H9 (cell line): ENCODE data around the gene MGLL. TPM values are rescaled to one million over a fixed set of nuclear protein-coding genes. Genes with fewer than 3 reads are reported as not detected.

Source experiments
- DNase-seq: peaks from one replicate; pipeline ENCODE4 v3.0.0-alpha.2; 2017
- H2AFZ ChIP-seq: one replicate; pipeline ENCODE4 v1.6.1; 2013; ENCODE audit warnings: mild to moderate bottlenecking, low read length, control low read depth, moderate library complexity
- H2AK5ac ChIP-seq: 2 replicates; pipeline ENCODE4 v1.6.1; 2013; ENCODE audit warnings: low read length, control low read depth, mixed read lengths; ENCODE audit not compliant: insufficient read length
- H2BK120ac ChIP-seq: one replicate; pipeline ENCODE4 v1.6.1; 2013; ENCODE audit warnings: low read depth, mild to moderate bottlenecking, low read length, control low read depth, inconsistent platforms; ENCODE audit not compliant: poor library complexity, severe bottlenecking
- H2BK12ac ChIP-seq: 2 replicates; pipeline ENCODE4 v1.6.1; 2013; ENCODE audit warnings: low read length, control low read depth, mixed read lengths, low read depth; ENCODE audit not compliant: insufficient read length
- H2BK15ac ChIP-seq: 2 replicates; pipeline ENCODE4 v1.6.1; 2013; ENCODE audit warnings: low read depth, low read length, control low read depth
- H2BK20ac ChIP-seq: one replicate; pipeline ENCODE4 v1.6.1; 2013; ENCODE audit warnings: low read depth, mild to moderate bottlenecking, low read length, control low read depth, inconsistent platforms; ENCODE audit not compliant: poor library complexity, severe bottlenecking
- H2BK5ac ChIP-seq: 2 replicates; pipeline ENCODE4 v1.6.1; 2013; ENCODE audit warnings: low read length, control low read depth, mixed read lengths; ENCODE audit not compliant: insufficient read length
- H3K14ac ChIP-seq: 2 replicates; pipeline ENCODE4 v1.6.1; 2013; ENCODE audit warnings: low read length, control low read depth; ENCODE audit not compliant: insufficient read depth
- H3K18ac ChIP-seq: 2 replicates; pipeline ENCODE4 v1.6.1; 2013; ENCODE audit warnings: low read depth, mild to moderate bottlenecking, mixed read lengths, low read length, control low read depth; ENCODE audit not compliant: insufficient read length
- H3K23ac ChIP-seq: 2 replicates; pipeline ENCODE4 v1.6.1; 2013; ENCODE audit warnings: low read length, control low read depth, mixed read lengths, low read depth; ENCODE audit not compliant: insufficient read length
- H3K23me2 ChIP-seq: 2 replicates; pipeline ENCODE4 v1.6.1; 2013; ENCODE audit warnings: low read depth, mild to moderate bottlenecking, mixed read lengths, low read length, control low read depth; ENCODE audit not compliant: insufficient read length, poor library complexity, severe bottlenecking
- H3K27ac ChIP-seq: 2 replicates; pipeline ENCODE4 v1.5.1; 2013; ENCODE audit warnings: low read length, control low read depth, mixed read lengths, low read depth; ENCODE audit not compliant: insufficient read length
- H3K27me3 ChIP-seq: 2 replicates; pipeline ENCODE4 v1.6.1; 2013; ENCODE audit warnings: low read length, control low read depth, inconsistent platforms; ENCODE audit not compliant: insufficient read depth
- H3K4ac ChIP-seq: 2 replicates; pipeline ENCODE4 v1.6.1; 2013; ENCODE audit warnings: low read depth, mild to moderate bottlenecking, control low read depth, inconsistent platforms, low read length, moderate library complexity
- H3K4me1 ChIP-seq: 2 replicates; pipeline ENCODE4 v1.6.1; 2013; ENCODE audit warnings: low read length, control low read depth, inconsistent platforms; ENCODE audit not compliant: insufficient read depth
- H3K4me2 ChIP-seq: 2 replicates; pipeline ENCODE4 v1.6.1; 2013; ENCODE audit warnings: low read length, control low read depth, mixed read lengths; ENCODE audit not compliant: insufficient read length, insufficient read depth
- H3K56ac ChIP-seq: 2 replicates; pipeline ENCODE4 v1.6.1; 2013; ENCODE audit warnings: low read depth, mild to moderate bottlenecking, mixed read lengths, low read length, control low read depth; ENCODE audit not compliant: insufficient read length
- H3K79me1 ChIP-seq: 2 replicates; pipeline ENCODE4 v1.6.1; 2013; ENCODE audit warnings: low read depth, mild to moderate bottlenecking, moderate library complexity, low read length, control low read depth, inconsistent platforms; ENCODE audit not compliant: insufficient read depth, poor library complexity, severe bottlenecking
- H3K79me2 ChIP-seq: 2 replicates; pipeline ENCODE4 v1.6.1; 2013; ENCODE audit warnings: low read length, control low read depth, inconsistent platforms; ENCODE audit not compliant: insufficient read depth
- H3K9ac ChIP-seq: 2 replicates; pipeline ENCODE4 v1.6.1; 2013; ENCODE audit warnings: low read length, control low read depth, mixed read lengths; ENCODE audit not compliant: insufficient read length; ENCODE audit errors: extremely low read depth
- H3K9me3 ChIP-seq: one replicate; pipeline ENCODE4 v1.6.1; 2013; ENCODE audit warnings: low read depth, low read length, inconsistent platforms; ENCODE audit not compliant: control insufficient read depth
- H3T11ph ChIP-seq: one replicate; pipeline ENCODE4 v1.6.1; 2013; ENCODE audit warnings: mild to moderate bottlenecking, low read length, control low read depth, inconsistent platforms
- H4K20me1 ChIP-seq: one replicate; pipeline ENCODE4 v1.6.1; 2013; ENCODE audit not compliant: control insufficient read depth, insufficient read length, insufficient read depth
- H4K5ac ChIP-seq: 2 replicates; pipeline ENCODE4 v1.6.1; 2013; ENCODE audit warnings: low read depth, mild to moderate bottlenecking, mixed read lengths, low read length, control low read depth; ENCODE audit not compliant: insufficient read length
- H4K8ac ChIP-seq: replicated peaks from 2 replicates; pipeline ENCODE4 v1.6.1; 2013; ENCODE audit warnings: low read length, control low read depth, mixed read lengths, low read depth; ENCODE audit not compliant: insufficient read length
- H4K91ac ChIP-seq: 2 replicates; pipeline ENCODE4 v1.6.1; 2013; ENCODE audit warnings: low read depth, mild to moderate bottlenecking, moderate library complexity, mixed read lengths, low read length, control low read depth; ENCODE audit not compliant: insufficient read length
- H3K27ac Mint-ChIP-seq, 3 experiments: 2 replicates in 2 of 3; 3 replicates in 1 of 3; pipeline ENCODE4 v1.8.0; 2020 to 2021; ENCODE audit warnings: mixed read lengths in 3 of 3, mild to moderate bottlenecking in 1 of 3, moderate library complexity in 1 of 3
- H3K27me3 Mint-ChIP-seq: 2 replicates; pipeline ENCODE4 v1.8.0; 2021; ENCODE audit warnings: low read depth, mild to moderate bottlenecking, moderate library complexity, mixed read lengths
- H3K36me3 Mint-ChIP-seq, 3 experiments: 2 replicates in 2 of 3; 3 replicates in 1 of 3; pipeline ENCODE4 v1.8.0; 2020 to 2021; ENCODE audit warnings: low read depth in 3 of 3, mixed read lengths in 3 of 3; ENCODE audit not compliant: insufficient read depth in 1 of 3
- H3K4me1 Mint-ChIP-seq, 2 experiments: 2 replicates each; pipeline ENCODE4 v1.8.0; 2020; ENCODE audit warnings: mixed read lengths in 2 of 2
- H3K4me3 Mint-ChIP-seq, 2 experiments: 2 replicates in 1 of 2; 3 replicates in 1 of 2; pipeline ENCODE4 v1.8.0; 2020 to 2021; ENCODE audit warnings: mild to moderate bottlenecking in 2 of 2, mixed read lengths in 2 of 2, moderate library complexity in 1 of 2
- H3K9me3 Mint-ChIP-seq, 2 experiments: 2 replicates in 1 of 2; 3 replicates in 1 of 2; pipeline ENCODE4 v1.8.0; 2020; ENCODE audit warnings: mild to moderate bottlenecking in 2 of 2, mixed read lengths in 2 of 2, moderate library complexity in 1 of 2
- CTCF ChIP-seq: fragments of 200-600 bp; sonication (generic); conservative IDR thresholded peaks from 3 replicates; pipeline ENCODE4 v1.8.0; 2021; ENCODE audit warnings: antibody characterized with exemption, mild to moderate bottlenecking
- WGBS: extraction: QIAGEN DNeasy Blood & Tissue Kit; methylation state at CpG from one replicate; pipeline ENCODE4 v1.1.7; 2013; ENCODE audit warnings: missing lambda C conversion rate, low lambda C conversion rate, mixed read lengths; ENCODE audit not compliant: insufficient read length; ENCODE audit errors: extremely low coverage; 5-methylcytosine and 5-hydroxymethylcytosine counted together
- total RNA-seq: library from RNA; stranded (reverse); gene quantifications from 2 replicates; pipeline ENCODE4 v1.2.1, GENCODE V29; 2021

MGLL gene
- total RNA-seq, 1 experiment from 2014 or later = 0.11 TPM

- Histone ChIP-seq H3K9me3 (no peaks in the 10 kb centered on the region), H3K23ac (no peak overlapping the region), H3K4me1 (no peaks in the 10 kb centered on the region), H3T11ph (no peak overlapping the region), H3K27ac (no peak overlapping the region), H2BK5ac (no peak overlapping the region), H2BK20ac (no peak overlapping the region), H3K9ac (no peak overlapping the region), H3K14ac (no peak overlapping the region), H3K18ac (no peak overlapping the region), H2BK15ac (no peak overlapping the region), H3K27me3 (no peaks in the 10 kb centered on the region), H4K8ac (no peak overlapping the region), H2AFZ (no peak overlapping the region), H3K4me2 (no peak overlapping the region), H3K56ac (no peak overlapping the region), H4K5ac (no peak overlapping the region), H3K23me2 (no peaks in the 10 kb centered on the region), H3K4ac (no peak overlapping the region), H2AK5ac (no peak overlapping the region), H4K91ac (no peak overlapping the region), H3K79me1 (no peaks in the 10 kb centered on the region), H4K20me1 (no peaks in the 10 kb centered on the region), H2BK120ac (no peak overlapping the region), H2BK12ac (no peak overlapping the region), H3K79me2 (no peaks in the 10 kb centered on the region)
- no peak for DNase-seq
- Mint-ChIP-seq H3K4me3 (no peak overlapping the region), H3K4me1 (peaks cover 0 to 8% of the 10 kb centered on the region in 2 experiments; a peak in 1 of 4 replicates), H3K36me3 (no peaks in the 10 kb centered on the region; a peak in 1 of 7 replicates), H3K27ac (no peak overlapping the region), H3K9me3 (no peaks in the 10 kb centered on the region), H3K27me3 (peaks cover 3% of the 10 kb centered on the region; the same call in 1 of the 2 replicates)
- no peak for TF ChIP-seq CTCF
- WGBS = no CpG with 5 or more reads among the region's 9 CpGs
Measured at GRCh38 chr3:127742580-127742979, 79.7 kb downstream of the MGLL start.
